HG03442 (cell line): ENCODE results near the gene MOB1A.
A peak's percentile ranks its signal among the peaks of the same experiment; 100 is the strongest.
"Not testable (repeated sequence)": the region's sequence is repeated elsewhere in the genome, so short reads cannot be mapped to it uniquely, and the experiment has no call there.

Experiments
- ATAC-seq: cut with Tn5 transposase; IDR thresholded peaks from one replicate; pipeline ENCODE4 v1.9.1; 2021; ENCODE audit warnings: mild to moderate bottlenecking, moderate library complexity; ENCODE audit not compliant: unreplicated experiment

MOB1A gene

GRCh38 chr2:74149570-74150319 is 28.9 kb downstream of the MOB1A start:
- ATAC-seq: no peak

GRCh38 chr2:74149247-74149525 is 29.5 kb downstream of the MOB1A start:
- ATAC-seq: no peak

DNA sequence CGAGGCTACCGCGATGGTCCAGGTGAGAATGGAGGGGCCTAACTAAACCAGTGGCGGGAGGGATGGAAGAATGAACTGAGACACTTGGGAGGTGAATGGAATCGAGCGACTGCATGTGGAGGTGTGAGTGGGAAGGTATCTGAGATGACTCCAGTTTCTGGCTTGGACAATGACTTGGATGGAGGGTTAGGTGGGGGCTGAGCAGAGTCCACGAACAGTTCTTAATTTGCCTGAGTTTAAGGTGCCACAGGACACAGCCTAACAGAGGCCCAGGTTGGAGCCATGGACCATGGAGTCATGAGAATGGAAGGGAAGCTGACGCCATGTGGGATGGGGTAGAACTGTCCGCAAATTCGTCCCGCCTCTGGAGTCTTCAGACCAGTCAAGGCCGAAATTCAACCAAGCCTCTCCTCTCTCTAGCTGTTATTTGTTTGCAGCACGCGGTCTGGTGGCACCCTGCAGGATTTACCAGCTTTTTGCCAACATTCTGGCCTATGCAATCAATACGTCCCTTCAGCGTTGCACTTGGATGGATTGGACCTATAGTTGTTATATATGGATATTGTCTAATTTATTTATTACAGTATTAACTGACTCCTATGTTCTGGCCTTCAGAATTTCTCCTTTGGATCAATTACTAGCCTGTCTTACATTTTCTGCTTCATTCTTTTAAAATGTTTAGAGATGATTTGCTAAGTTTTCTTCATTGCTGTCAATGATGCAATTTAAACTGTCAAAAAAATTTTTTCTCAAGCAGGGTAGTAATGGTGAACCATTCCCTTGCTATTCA is 30.0 kb downstream of the MOB1A start:
- ATAC-seq: peak; percentile 4

DNA sequence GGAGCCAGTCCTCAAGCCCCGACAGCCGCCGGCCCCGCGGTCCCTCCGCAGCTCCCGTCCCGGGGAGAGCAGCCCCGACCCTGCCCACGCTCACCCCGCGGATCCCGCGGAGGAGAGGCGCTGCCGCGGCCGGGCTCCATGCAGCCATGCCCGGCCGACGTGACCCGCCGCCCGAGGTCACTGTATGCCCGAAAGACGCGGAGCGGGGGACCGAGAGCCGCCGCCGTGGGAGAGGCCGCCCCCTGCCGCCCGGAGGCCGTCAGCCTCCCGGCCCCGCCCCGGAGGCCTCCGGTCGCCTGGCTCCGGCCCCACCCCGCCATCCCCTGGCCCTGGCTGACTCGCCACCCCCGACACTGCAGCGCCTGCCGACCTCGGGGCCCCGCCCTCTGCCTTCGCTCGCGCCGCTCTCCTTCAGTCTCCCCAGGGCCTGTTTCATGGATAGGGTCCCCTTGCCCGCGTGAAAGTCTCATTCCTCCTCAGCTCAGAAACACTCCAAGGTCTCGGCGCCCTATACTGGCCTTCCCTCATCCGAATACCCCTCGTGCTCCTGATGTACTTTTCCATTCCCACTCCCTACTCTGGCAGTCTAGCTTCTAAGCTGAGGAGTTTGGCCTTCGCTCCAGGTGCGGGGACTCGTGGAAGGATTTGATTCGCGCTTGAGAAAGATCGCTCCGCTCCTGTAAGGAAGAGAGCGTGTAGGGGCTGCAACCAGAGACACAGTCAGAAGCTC is 30.8 kb downstream of the MOB1A start, which contains the start of gene BOLA3:
Gene BOLA3, minus strand, starts transcription at position 186 of the 730 bp plus-strand sequence. Its CDS starts 38 bp downstream, at position 148.
- peak; percentile 88 for ATAC-seq

DNA sequence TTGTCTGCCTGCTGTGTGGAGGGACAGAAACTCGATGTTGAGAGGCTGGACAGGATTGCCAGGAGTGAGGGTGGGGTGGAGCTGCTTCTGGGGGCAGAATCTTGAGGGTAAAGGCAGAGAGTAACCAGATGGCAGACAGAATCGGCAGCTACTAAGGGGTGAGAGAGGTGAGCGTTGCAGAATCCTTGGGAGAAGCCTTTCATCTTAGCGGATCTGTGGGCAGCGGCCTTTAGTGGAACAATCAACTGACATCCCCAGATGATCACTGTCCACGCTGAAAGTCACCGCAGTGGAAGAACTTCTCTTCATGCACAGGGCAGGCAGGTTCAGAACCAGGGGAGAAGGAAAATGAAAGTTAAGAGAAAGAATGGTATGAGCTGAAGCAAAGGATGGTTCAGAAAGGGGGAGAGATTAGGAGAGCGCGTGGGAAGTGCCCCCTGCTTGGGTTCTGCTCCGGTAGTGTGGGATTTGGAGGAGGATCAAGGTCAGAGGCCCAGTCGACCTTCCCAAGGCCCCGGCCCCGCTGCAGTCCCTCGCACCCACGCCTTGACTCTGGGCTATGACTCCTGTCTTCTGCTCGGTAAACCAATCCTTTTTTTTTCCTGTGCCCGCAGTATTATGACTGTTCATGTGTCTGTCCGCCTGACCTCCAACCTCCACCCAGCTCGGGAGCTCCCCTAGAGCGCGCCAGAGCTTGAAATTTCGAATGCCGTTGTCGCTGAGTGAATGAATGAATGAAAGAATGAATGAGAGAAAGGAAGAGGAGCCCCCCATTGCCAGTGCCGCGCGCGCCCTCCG is 31.6 kb downstream of the MOB1A start:
- peak; percentile 30 for ATAC-seq

DNA sequence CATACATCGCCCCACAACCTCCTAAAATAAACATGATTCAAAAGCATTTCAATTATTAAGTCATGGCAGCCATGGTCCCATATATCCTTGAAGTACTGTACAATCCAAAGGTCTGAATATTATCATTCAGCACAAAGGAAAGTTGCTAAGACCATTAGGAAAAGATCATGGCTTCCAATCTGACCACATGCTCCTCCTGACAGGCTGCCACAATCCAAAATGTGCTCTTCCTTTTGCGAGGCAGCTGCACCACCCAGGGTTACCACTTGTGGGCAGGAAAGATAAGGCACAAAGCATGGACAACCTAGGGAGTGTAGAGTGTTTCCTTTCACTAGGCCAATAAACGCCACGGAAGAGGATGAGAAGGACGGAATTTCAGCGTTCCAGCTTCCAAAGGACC is 36.3 kb downstream of the MOB1A start:
- ATAC-seq: no peak

DNA sequence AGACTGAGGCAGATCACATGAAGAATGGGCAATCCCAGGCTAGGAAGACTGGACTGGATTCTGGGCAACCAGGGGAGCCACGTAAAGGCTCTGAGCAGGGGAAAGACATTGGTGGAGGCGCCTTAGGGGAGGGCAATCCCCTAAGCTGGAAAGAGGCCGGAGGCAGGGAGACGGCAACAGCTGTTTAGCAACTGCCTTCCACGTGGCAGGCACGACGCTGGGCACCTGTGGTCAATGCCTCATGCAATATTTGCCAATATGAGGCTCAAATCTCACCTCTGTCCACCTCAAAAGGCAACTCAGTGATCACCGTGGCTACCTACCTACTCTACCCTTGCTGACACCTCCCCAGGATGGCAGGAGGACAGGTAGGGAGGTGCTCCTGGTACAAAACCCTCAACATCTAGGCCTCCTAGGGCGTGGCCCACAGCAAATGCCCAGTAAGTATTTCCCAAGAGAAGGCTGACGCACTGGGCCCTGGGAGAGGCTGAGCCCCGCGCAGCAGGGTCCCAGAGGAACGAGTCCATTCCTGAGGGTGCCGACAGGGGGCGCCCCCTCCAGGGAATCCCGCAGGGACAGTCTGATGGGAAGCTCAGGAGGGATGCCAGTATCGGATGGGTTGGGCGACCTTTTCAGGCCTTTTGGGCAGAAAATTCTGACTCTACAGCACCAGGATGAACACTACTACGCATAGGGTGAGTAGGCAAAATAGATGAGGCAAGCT is 39.9 kb downstream of the MOB1A start:
- ATAC-seq: no peak

DNA sequence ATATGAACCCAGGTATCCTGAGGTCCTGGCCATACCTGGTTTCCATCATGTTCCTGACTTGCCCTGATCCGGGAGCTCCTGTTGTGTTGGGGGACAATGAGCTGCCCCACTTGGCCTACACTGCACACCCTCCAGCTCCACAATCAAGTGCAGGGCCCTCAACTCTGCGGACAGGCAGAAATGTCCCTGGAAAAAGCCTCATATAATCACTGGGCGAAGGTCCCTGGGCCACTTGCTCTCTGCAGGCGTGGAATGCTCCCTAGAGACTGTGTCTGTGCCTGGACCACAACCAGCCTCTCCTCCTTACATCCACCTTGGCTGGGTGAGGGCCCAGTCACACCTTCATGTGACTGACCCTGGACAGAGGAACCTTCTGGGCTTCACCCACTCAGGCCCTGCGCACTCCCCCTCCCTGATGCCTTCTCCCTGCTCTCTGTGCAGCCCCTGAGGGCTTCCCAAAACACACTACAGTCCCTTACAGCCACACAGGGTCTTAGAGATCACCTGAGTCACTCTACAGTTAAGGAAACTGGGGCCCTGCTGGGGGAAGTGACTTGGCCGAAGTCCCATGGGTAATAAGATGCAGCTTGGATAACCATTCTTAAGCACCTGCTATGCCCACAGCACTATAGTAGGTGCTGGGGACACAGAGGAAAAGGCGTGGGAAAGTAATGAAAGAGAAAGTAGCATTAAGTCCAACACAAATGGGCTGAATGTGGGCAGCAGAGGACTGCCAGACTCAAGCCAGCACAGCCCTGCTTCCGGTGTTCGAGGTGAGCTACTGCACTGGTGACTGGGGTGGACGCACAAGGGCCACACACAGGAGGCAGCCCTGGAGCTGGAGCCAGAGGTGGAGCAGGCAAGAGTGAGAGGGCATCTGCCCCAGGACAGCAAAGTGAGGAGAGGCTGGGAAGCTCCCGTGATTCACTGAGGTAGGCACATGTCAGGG is 40.8 kb downstream of the MOB1A start:
- ATAC-seq: no peak

- ATAC-seq: no peak
Measured at GRCh38 chr2:74131901-74132300, 46.8 kb downstream of the MOB1A start.

DNA sequence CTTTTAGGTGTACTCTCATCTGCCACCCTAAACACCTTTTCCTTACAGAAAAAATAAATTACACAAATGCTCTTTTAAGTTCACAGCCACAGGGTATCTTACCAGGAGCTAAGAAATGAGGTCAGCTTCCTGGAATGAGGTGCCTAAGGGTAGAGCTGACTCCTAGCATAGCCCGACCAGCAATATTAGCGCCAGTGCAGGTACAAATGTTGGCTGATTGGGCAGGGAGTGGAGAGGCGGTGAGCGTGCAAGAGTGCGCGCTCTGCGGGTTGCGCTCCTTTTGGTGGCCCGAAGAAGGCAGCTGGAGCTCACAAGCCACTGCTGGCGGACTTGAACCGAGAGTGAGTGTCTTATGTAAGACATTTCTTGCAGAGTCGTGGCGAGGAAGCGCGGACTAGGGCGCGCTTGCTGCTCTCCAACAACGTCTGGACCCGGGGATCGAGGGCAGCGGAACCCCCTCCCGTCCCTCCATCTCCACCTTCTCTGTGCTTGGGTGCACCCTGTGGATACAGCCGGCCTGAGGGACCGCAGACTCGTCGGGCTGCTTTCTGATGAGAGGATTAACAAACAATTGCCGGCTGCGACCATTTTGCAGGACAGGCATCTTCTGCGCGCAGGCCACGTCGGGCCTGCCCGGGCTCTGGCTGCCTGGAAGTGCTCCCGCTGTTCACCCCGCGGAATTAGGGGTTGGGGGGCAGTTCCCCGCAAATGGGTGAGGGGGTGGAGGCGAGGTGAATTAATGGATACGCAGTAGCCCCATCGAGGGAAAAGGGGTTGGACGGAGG is 48.3 kb downstream of the MOB1A start:
- ATAC-seq: no peak

- no peak for ATAC-seq
Measured at GRCh38 chr2:74128206-74128605, 50.5 kb downstream of the MOB1A start.

DNA sequence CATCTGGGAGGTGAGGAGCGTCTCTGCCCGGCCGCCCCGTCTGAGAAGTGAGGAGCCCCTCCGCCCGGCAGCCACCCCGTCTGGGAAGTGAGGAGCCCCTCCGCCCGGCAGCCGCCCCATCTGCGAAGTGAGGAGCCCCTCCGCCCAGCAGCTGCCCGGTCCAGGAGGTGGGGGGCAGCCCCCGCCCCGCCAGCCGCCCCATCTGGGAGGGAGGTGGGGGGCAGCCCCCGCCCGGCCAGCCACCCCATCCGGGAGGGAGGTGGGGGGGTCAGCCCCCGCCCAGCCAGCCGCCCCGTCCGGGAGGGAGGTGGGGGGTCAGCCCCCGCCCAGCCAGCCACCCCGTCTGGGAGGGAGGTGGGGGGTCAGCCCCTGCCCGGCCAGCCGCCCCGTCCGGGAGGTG is 54.7 kb downstream of the MOB1A start:
- not testable (repeated sequence) for ATAC-seq

DNA sequence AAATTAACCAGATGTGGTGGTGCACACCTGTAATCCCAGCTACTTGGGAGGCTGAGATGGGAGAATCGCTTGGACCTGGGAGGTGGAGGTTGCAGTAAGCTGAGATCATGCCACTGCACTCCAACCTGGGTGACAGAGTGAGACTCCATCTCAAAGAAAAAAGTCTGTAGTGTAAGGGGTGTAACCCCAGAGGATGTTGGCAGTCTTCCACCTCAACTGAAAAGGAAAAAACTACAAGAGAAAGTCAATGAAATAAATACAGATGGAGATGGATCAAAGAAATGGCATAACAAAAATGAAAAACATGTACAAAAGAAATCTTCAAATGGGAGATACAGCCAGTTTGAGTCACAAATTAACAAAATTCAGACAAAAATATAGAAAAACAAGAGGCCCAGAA is 56.8 kb downstream of the MOB1A start:
- ATAC-seq: not testable (repeated sequence)

DNA sequence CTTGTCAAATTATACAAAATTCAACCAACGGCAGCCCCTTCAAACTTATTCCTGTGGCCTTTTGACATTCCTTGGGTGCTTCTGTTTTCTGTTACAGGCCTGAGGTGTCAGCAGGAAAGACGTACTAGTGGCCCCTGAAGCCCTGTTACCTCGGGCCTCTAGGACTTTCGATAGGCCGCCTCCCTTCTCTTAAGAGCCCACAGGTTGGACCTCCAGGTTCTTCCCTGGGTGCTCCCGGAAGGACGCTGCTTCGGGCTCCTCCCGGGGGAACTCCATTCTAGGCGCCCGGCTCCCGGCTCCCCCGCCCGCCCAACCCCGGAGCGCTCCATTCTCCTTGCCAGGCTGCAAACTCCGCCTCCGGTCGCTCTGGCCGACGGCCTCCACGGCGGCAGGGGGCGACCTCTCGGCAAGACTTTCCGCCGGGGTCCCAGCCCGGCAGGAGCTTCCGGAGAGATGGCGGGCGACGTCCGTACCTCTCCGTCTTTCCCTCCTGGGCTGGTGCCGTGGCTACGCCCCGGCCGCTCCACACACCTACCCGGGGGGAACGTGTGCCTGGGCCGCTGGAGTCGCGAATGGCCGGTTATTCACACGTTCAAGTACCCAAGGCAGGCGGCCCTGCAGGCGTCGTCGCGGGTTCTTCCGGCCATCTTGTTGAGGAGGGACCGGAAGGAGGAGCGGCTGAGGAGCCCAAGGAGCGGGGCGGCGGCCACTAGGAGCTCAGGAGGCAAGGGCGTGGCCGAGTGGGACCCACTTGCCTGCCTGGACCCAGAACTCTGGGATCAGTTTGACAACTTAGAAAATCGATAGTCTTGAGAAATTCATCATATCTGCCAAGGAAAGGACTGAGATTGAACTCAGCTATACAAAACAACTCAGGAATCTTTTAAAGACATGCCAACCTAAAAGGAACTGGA is 58.5 kb downstream of the MOB1A start:
- peak; percentile 89 for ATAC-seq

DNA sequence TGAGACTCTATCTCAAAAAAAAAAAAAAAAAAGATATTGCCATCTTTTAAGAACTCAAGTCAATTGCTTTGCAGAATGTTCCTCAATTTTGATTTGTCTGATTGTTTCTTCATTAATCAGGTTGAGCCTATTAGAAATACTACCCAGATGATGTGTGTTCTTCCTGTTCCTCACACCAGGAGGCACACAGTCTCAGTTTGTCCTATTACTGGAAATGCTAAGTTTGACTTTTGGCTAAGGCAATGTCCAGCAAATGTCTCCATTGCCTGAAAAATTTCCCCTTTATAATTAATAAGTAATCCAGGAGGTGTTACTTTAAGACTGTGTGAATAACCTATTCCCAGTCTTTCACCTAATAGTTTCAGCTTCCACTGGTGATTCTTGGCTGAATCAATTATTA is 59.3 kb downstream of the MOB1A start:
- no peak for ATAC-seq

- no peak for ATAC-seq
Measured at GRCh38 chr2:74111380-74111779, 67.3 kb downstream of the MOB1A start.

DNA sequence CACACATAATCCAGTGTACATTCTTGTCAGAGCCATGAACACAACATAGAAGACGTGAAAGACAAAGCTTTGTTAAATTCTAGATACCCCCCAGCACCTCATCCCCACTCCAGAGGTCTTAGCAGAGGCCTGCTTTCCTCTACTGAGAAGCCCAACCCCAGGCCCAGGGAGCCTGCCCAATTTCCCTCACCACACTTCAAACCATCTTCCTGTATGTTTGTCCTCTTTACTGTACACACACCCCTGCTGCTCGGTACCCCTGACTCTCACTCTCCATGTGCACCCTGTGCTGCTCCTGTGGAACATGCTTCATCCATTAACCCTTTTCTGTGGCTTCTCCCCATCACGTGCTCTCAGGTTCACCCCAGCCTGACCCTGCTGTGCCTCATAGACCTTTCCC is 68.1 kb downstream of the MOB1A start:
- ATAC-seq: no peak
